HFFc6 (cell line): ENCODE measurements around the gene OPCML. TPM values are rescaled to one million over a fixed set of nuclear protein-coding genes. Genes with fewer than 3 reads are reported as not detected.

ENCODE experiments used
- DNase-seq: peaks from one replicate; pipeline ENCODE4 v3.0.0-alpha.2; 2018
- H3K27ac Mint-ChIP-seq: 2 replicates; pipeline ENCODE4 v1.8.0; 2020; ENCODE audit warnings: mild to moderate bottlenecking, mixed read lengths
- H3K27me3 Mint-ChIP-seq: 2 replicates; pipeline ENCODE4 v1.8.0; 2021; ENCODE audit warnings: mild to moderate bottlenecking, moderate library complexity, mixed read lengths; ENCODE audit not compliant: insufficient read depth
- H3K36me3 Mint-ChIP-seq: 2 replicates; pipeline ENCODE4 v1.8.0; 2021; ENCODE audit warnings: low read depth, mixed read lengths
- H3K4me1 Mint-ChIP-seq: 2 replicates; pipeline ENCODE4 v1.8.0; 2020; ENCODE audit warnings: low read depth, mixed read lengths
- H3K4me3 Mint-ChIP-seq: 2 replicates; pipeline ENCODE4 v1.8.0; 2020; ENCODE audit warnings: mild to moderate bottlenecking, moderate library complexity, mixed read lengths
- H3K9me3 Mint-ChIP-seq: 2 replicates; pipeline ENCODE4 v1.8.0; 2020; ENCODE audit warnings: mild to moderate bottlenecking, mixed read lengths
- total RNA-seq, 6 experiments: library from RNA; stranded (reverse); fragmentation: NEBNext Ultra II Directional; extraction: Animal tissue kit (Norgen Biotek cat#: 25700); gene quantifications; 2 replicates in 1 of 6; 3 replicates in 5 of 6; pipeline ENCODE4 v1.2.3, GENCODE V29; 2021
- TF ChIP-seq, protein P1 (sequence below): fragments of 200-600 bp; sonication (generic); IDR thresholded peaks from 2 replicates; pipeline ENCODE4 v1.5.0; 2021; ENCODE audit warnings: antibody characterized with exemption, mild to moderate bottlenecking

OPCML gene
- total RNA-seq, 6 experiments from 2014 or later, result 0.11 to 1.7 (median 0.33) TPM

DNA sequence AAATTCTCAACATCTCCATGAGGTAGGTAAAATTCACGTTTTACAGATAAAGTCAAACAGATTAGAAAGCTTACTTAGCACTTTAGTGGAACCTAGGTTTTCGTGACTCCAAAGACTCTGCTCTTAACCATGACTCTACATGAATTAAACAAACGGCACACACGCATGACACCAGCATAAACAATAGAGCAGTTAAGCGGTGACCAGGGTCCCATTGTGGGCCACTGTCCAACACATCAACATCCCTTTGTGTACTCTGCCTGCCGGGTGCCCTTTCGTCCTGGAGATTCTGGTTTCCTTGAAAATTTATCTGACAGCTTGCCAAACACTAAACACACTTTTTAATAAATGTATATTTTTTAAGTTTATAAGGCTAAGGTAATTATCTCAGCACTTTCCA is 941.7 kb downstream of the OPCML start:
- no peak for DNase-seq
- no peaks in the 10 kb centered on the region; the same call in 1 of the 2 replicates for H3K9me3 Mint-ChIP-seq
- H3K4me3 Mint-ChIP-seq, result no peak overlapping the region
- peaks cover 3% of the 10 kb centered on the region for H3K27me3 Mint-ChIP-seq
- TF ChIP-seq, protein P1, sequence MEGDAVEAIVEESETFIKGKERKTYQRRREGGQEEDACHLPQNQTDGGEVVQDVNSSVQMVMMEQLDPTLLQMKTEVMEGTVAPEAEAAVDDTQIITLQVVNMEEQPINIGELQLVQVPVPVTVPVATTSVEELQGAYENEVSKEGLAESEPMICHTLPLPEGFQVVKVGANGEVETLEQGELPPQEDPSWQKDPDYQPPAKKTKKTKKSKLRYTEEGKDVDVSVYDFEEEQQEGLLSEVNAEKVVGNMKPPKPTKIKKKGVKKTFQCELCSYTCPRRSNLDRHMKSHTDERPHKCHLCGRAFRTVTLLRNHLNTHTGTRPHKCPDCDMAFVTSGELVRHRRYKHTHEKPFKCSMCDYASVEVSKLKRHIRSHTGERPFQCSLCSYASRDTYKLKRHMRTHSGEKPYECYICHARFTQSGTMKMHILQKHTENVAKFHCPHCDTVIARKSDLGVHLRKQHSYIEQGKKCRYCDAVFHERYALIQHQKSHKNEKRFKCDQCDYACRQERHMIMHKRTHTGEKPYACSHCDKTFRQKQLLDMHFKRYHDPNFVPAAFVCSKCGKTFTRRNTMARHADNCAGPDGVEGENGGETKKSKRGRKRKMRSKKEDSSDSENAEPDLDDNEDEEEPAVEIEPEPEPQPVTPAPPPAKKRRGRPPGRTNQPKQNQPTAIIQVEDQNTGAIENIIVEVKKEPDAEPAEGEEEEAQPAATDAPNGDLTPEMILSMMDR, result no peak
- H3K27ac Mint-ChIP-seq, result no peak overlapping the region
- H3K36me3 Mint-ChIP-seq, result no peaks in the 10 kb centered on the region; the same call in 1 of the 2 replicates
- peaks cover 28% of the 10 kb centered on the region; the same call in 1 of the 2 replicates for H3K4me1 Mint-ChIP-seq

DNA sequence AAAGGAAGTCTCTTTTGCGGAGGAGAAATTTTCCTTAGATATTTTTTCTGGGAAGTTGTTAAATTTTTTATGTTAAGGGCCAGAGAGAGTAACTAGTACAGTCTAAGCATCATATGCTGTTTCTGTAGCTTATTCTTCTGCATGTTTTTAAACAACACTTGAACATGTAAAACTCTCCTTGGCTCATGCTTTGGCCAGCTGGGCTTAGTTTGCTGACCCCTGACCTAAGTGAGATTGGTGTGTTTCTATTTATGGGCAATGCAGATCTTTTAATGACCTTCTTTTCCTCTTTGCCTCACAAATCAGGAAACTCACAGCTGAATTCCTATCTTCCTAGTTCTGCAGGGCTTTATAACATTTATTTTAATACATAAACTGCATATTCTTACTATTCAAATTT is 942.5 kb downstream of the OPCML start:
- Mint-ChIP-seq H3K4me1 (peaks cover 20% of the 10 kb centered on the region; the same call in 1 of the 2 replicates), H3K27ac (no peak overlapping the region), H3K36me3 (no peaks in the 10 kb centered on the region; the same call in 1 of the 2 replicates), H3K9me3 (no peaks in the 10 kb centered on the region; the same call in 1 of the 2 replicates), H3K4me3 (no peak overlapping the region), H3K27me3 (peaks cover 2% of the 10 kb centered on the region; the same call in 1 of the 2 replicates)
- TF ChIP-seq, protein P1, result no peak
- DNase-seq, result no peak

DNA sequence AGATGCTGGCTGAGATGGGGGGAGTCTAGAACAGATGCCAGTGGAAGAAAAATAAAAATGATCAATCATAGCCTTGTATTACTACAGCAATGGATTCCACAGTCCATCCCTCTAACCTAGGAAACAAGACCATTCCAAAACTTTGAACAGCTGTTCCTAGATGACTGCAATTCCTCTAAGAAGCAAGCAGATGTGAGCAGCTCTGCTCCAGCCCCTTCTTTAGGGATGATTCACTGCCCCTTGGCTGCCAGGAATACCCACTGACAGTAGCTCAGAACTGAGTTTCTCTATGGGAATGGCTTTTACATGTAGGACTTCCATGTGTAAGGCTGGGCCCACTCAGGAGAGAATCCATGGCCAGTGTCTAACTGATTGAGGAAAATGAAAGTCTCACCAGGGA is 943.9 kb downstream of the OPCML start:
- peaks cover 19% of the 10 kb centered on the region; the same call in 1 of the 2 replicates for H3K4me1 Mint-ChIP-seq
- H3K9me3 Mint-ChIP-seq, result no peaks in the 10 kb centered on the region; the same call in 1 of the 2 replicates
- TF ChIP-seq, protein P1, result no peak
- H3K36me3 Mint-ChIP-seq, result no peaks in the 10 kb centered on the region; the same call in 1 of the 2 replicates
- H3K27me3 Mint-ChIP-seq, result peaks cover 2% of the 10 kb centered on the region; the same call in 1 of the 2 replicates
- H3K27ac Mint-ChIP-seq, result no peak overlapping the region
- no peak for DNase-seq
- no peak overlapping the region for H3K4me3 Mint-ChIP-seq

DNA sequence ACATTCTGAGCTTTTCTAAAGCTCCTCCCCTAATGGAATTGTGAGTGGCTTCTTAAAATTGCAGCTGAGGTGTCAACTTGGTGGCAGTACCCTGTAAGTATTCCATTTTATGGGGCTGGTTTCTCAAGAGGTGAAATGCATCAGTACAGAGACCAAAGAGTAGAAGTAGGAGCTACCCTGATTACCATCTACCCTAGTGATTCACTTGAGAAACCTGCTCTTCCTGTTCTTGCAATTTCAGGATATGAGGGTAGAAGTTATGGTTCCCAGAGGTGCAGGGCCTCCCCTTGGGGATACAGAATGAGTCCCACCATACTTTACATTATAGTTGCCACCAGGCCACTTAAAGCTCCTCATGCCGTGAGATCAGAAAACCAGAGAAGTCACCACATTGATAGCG is 944.6 kb downstream of the OPCML start:
- DNase-seq, result no peak
- TF ChIP-seq, protein P1, result no peak
- no peaks in the 10 kb centered on the region for H3K27me3 Mint-ChIP-seq

DNA sequence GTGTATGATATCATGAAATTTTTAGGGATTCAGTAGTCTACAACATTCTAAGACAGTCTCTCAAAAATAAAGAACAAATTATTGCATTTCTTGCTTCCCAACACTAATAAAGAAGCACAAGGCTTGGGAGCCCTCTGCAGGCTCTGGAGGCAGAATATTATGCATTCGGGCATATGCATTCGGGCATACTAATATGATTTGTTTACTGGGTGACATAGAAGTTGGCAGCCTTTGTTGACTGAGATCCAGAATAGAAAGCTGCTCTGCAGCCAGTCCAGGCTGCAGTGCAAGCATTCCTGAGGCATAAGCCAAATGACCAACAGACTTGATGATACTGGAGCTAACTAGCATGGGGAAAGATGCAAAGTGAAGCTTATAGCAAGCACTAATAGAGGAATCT is 945.5 kb downstream of the OPCML start:
- Mint-ChIP-seq H3K4me3 (no peak overlapping the region), H3K36me3 (no peaks in the 10 kb centered on the region), H3K27me3 (no peaks in the 10 kb centered on the region), H3K27ac (no peak overlapping the region), H3K9me3 (no peaks in the 10 kb centered on the region), H3K4me1 (peaks cover 19% of the 10 kb centered on the region; the same call in 1 of the 2 replicates)
- DNase-seq, result peak; percentile 62
- TF ChIP-seq, protein P1, result peak; percentile 14; the same call in 1 of the 2 replicates

More for the DNA sequence above, 944.6 kb downstream of the OPCML start:
- H3K36me3 Mint-ChIP-seq, result no peaks in the 10 kb centered on the region
- H3K4me3 Mint-ChIP-seq, result no peak overlapping the region
- H3K4me1 Mint-ChIP-seq, result peaks cover 19% of the 10 kb centered on the region; the same call in 1 of the 2 replicates
- no peak overlapping the region for H3K27ac Mint-ChIP-seq
- H3K9me3 Mint-ChIP-seq, result no peaks in the 10 kb centered on the region; the same call in 1 of the 2 replicates
